ENCODE measurements around the gene EPC1.

EPC1 gene

DNA sequence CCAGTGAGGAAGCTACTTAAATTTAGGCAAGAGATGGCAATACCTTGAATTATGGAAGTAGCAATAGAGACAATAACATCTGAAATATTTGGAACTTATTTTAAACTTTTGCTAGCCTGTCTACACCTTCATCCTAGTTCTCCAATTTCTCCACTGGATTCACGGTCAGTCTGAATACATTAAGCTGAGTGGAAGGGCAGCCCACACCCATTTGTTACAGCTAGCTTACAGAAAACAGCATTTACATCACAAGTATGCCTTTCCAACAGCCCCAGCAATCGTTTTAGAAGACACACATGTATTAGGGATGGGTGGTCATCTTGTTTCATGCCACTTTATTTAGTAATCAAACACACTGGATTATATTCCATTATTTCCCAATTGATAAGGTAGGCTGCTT is 16.7 kb downstream of the EPC1 start:
- DNase-seq = no peak

DNA sequence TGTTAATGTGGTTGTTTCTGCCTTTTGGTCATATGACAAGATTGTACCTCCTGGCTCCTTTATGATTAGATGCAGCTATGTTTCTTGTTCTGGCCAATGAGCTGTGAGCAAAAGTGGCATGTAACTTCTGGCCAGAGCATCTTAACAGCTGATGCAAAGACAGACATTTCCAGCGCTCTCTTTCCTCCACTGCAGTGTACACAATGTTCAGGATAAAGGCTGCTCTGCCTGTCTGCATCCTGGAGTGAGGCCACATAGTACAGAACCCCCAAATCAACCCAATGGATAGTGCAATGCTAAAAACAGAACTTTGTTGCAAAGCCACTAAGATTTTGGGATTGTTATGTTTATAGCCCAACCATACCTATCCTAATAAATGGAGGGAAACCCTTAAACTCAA is 17.9 kb downstream of the EPC1 start:
- no peak for DNase-seq

DNA sequence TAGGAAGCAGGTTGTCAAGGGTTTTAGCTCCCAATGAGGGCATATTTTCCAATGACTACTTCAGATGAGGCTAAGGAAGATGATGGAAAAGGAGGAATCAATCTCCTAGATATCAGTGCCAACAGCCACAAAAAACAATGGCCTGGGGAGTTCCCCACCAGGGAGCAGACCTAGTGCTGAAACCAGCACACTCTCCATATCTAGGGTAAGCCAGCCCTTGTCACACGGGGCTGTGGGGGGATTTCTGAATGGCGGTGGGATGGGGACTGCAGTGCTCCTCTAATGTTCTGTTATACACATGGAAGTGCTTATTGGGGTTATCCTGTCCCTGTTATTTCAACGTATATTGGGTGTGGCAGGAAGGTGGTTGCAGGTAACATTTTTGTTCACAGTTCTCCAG is 18.5 kb downstream of the EPC1 start:
- DNase-seq = no peak

DNA sequence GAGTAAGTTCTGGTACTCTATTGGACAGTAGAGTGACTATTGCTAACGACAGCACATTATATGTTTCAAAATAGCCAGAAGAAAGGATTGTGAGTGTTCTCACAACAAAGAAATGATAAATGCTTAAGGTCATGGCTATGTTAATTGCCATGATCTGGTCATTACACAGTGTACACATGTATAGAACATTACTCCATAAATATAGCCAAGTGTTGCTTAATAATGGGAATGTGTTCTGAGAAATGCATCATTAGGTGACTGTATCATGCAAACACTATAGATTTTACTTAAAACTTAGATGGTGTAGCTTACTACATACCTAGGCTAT is 19.6 kb downstream of the EPC1 start:
- DNase-seq = no peak

DNA sequence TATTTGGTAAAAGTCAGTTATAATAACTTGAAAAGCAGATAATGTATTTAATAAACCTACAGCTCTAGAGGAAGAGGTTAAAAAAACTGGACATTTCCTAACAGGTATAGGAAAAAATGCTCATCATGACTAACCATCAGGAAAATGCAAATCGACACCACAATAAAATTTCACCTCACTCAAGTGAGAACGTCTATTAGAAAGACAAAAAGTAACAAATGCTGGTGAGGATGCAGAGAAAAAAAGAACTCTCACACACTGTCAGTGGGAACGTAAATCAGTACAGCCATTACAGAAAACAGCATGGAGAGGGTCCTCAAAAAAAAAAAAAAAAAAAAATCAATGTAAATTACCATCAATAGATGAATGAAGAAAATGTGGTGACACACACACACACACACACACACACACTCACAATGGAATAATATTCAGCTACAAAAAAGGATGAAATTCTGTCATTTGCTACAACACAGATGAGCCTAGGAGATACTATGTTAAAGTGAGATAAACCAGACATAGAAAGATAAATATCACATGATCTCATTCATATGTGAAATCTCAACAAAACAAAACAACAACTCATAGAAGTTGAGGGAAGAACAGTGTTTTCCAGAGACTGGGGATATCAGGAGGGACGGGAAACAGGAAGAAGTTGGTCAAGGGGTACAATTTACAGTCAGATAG is 20.1 kb downstream of the EPC1 start:
- DNase-seq = no peak

DNA sequence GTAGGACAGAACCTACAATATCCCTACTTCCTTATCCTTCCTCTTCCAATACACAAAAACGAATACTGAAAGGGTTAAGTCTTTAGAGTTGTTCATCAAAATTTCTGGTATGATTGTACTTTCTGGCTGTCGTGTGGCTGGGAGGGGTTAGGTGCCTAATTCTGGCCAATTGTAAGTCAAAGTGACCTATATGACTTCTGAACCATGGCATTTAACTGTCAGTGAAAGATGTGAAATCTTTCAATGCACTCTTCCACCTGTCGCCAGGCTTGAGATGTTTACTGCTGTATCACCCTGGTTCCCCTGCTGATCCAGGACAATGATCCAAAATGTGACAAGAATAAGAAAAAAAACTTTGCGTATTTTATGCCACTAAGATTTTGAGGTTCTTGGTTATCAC is 20.8 kb downstream of the EPC1 start:
- DNase-seq = no peak

DNA sequence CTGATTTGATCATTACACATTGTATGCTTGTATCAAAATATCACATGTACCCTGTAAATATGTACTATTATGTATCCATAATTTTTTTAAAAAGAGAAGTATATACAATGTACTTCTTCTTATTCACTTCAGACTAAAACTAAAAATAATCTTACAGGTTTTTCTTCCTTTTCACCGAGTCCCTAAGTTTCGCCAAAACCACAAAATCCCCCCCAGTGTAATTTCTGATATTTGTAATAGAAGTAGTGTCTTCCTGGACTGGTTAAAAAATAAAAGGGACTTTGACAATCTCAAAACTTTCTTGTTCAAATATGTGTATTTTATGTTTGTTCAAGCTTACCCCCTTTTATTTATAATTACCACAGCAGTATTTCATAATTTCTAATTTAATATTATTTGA is 23.9 kb downstream of the EPC1 start:
- DNase-seq = no peak

DNA sequence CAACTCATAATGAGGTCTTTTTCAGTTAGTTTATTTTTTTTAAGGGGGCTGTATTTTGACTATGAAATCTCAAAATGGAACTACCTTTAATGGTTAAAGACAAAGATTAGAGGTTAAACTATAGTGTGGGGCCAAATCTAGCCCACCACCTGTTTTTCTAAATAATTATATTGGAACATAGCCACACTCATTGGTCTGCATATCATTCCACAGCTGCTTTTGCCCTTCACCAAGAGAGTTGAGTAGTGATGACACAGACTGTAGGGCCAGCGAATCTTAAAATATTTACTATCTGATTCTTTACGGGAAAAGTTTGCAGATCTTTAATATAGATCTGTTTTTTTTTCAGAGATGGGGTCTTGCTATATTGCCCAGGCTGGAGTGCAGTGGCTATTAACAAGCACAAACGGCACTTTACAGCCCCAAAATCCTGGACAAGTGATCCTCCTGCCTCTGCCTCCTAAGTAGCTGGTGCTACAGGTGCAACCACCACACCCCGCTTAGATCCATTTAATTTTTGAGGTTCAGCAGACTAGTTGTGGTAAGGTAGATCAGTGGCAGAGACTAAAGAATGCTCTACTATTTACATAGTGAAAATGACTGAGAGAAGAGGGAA is 25.8 kb downstream of the EPC1 start:
- DNase-seq = no peak

DNA sequence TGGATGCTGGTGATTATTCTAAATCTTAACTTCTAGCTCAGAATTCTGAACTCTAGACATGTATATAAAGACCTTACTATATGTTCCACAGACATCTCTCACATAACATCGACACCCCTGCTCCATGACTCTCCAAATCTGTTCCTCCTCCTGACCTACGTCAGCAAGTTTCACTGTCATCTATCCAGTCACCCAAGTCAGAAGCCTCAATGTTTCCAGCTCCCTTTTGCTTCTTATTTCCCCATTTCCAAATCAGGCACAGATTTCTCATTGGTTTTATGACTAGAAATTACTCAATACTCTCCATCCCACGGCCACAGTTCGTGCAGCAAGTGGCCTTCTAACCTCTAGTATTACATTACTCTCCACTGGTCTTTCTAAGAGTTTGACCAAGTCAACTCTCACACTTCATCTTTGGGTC is 28.5 kb downstream of the EPC1 start:
- no peak for DNase-seq

DNA sequence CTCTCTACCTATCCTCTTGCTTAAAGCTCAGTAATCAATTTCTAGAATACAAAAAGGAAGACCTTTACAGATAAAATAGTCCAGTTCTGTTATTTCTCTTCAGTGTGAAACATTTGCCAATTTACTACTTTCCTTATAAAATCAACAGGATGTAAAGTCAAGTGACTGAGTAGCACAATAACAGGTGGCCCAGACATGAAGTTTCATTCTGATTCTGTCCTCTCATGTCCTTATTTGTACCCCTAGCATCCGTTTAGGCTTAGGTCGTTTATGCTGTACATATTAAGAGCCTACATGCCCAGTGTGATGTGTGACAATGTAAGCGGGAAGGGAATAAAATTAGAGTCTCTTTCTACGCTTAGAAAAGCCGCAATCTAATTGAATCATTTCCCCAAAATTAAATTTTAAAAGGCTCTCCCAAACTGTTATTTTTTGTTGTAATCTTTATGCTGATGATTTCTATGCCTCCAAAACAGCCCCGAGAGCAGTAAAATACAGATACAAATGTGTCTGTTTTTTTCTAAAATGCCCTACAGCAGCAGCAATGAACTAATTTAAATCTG is 29.1 kb downstream of the EPC1 start:
- no peak for DNase-seq

DNA sequence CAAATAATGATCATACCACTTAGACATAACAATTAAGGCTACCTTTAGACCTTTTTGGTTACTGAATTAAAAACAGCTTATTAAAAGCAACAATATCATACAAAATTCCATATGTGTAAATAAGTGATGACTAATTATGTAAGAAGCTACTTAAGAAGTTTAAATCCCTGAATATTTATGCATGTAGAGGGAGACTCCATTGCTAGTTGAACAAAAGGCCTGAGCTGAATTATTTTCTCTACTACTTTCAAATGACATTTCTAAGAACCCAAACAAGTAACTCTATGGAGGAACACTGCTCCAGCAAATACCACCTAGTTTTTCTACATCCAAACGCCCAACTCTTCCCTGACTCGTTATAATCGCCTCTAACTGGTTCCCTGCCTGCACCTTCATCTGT is 31.5 kb downstream of the EPC1 start:
- no peak for DNase-seq

DNA sequence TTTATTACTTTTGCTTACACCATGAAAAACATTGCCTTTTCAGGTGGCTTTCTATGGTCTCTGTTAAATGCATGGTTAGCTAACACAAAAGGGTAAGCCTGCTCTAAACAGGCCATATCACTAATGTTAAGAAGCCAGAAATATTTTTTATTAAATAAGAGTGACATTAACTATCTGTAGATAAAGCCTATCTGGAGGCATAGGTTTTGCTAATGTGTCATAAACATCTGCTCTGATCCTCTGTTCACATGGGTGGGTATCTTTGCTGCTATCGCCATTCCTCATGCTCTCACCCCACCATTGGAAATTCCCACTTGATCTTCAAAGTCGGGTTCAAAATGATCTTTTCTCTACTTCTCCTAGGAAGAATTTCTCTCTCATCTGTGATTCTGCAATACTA is 32.4 kb downstream of the EPC1 start:
- DNase-seq = no peak

DNA sequence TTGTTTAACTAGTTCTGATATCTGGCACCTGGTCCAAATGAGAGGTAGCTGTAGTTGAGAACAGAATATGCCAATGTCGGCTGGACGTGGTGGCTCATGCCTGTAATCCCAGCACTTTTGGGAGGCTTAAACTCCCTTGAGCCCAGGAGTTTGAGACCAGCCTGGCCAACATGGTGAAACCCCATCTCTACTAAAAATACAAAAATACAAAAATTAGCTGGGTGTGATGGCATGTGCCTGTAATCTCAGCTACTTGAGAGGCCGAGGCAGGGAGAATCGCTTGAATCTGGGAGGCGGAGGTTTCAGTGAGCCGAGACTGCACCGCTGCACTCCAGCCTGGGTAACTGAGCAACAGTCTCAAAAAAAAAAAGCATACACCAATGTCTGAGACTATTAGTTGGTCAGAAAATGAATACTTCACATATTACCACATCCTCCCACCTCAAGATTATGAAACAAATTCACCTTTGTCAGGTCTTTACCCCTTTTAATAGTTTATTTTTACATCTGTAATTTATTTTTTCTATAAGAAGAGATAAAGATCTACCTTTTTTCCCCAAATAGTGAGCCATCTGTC is 38.8 kb downstream of the EPC1 start:
- DNase-seq = no peak

DNA sequence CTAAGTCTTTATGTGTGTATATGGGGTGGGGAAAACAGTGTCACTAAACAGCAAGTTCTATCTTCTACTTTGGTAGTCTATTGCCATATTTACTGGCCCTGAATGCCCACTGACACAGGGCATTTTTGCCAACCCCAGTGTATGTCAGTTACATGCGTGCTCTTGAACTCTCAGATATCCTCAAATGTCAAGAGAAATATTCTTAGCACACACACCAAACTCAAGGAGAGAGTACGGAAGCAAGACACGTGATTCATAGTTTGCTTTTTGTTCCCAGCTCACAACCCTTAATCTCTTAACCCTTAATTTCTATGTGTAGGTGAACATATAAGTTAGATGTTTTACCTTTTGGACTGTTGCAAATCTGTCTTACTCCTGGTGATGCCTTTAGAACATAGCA is 39.3 kb downstream of the EPC1 start:
- no peak for DNase-seq

DNA sequence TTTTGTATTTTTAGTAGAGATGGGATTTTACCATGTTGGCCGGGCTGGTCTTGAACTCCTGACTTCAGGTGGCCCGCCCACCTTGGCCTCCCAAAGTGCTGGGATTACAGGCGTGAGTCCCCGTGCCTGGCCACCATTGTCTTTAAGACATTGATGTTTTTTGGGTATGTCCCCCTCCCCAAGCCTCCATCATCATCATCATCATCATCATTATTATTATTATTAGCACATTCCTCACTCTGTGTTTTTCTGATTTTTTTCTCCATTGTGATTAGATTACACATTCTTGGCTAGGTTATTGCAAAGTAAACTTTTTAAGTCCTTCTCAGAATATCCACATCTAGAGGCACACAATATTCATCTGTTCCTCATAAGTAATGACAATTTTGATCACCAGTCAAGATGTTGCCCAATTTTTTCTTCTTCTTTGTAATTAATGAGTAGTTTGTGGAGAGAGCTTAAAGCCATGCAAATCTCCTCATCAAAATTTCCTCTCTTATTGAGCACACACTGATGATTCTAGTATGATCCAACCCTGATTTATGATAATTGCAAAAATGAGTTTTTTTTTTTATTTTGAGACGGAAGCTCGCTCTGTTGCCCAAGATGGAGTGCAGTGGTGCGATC is 47.5 kb downstream of the EPC1 start:
- DNase-seq = no peak

DNA sequence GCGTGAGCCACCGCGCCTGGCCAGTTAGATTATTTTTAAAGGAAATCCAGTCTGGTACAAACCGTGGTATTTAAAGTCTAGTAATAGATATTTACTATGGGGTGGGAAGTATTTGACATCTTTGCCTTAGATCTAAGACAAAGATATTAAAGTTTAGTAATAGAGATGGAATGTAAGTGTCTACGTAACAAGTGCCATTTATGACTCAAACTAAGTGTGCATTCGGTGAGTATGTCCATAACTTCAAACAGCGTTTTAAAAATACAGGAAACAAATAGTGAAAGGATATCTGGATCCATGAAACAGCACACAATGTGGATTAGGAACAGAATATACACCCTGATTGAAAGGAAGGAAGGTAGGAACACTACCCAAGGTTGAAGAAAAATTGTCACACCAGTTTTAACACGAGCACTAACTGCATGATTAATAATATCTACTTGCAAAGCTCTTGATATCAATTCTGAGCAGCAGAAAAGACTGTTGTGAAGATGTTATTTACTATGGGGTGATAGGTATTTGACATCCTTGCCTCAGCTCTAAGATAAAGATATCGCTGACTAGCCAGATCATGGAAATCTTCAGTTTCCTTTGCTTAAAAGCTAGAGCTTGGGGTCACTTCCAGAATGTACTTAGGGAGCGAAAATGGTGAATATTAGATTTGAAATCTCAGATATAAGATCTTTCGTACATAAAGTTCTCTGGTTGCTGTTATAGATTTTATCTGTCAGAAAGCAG is 48.7 kb downstream of the EPC1 start:
- DNase-seq = no peak

DNA sequence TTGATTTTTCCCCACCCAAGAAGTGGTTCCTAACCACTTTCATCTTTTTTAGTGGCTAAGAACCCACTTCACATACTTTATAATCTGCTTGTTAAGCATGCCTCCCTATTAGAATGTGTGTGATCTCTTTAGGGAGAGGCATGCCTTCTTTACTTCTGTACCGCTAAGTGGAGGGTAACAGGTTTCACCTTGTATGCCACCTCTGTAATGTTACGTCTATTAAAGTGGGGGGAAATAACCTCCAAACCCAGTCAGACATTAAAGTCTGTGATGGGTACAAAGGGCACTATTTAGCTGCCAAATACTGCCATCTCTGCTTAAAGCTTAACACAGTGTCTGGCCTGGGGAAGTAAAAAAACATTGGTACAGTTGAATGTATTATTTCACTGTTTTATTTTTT is 51.9 kb downstream of the EPC1 start:
- no peak for DNase-seq

DNA sequence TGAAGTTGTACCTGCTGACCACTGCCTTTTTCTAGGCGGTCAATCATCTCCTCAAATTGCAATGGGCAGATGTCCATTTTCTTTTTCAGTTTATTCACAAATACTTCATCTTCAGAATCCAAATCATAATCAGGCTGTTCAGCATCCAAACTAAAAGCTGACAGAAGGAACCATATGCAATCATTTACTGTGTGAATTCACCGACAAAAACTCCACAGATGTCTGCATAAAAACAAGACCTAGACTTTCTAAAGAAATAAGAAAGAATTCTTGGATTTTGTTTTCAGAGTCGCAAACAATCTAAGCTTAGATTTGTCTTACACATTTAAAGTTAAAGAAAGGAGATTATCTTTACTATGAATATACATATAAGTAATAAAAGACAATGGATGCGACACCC is 53.4 kb downstream of the EPC1 start:
- no peak for DNase-seq

DNA sequence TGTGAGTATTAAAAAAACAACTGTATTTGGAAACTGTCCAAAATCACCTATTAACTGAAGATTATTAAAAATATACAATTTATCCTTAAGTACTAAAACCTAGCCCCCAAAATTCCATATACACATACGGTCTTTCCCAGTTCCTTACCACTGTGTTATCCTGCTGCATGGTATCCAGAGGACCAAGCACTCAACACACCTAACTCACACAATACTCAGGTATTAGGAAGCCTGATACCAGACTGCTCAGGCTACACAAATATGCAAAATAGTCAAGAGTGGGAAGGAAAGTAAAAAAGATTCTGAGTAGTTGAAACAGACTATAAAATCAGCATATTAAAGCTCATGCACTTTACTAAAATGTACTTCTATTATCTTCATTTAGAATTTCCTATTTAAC is 67.2 kb downstream of the EPC1 start:
- no peak for DNase-seq

DNA sequence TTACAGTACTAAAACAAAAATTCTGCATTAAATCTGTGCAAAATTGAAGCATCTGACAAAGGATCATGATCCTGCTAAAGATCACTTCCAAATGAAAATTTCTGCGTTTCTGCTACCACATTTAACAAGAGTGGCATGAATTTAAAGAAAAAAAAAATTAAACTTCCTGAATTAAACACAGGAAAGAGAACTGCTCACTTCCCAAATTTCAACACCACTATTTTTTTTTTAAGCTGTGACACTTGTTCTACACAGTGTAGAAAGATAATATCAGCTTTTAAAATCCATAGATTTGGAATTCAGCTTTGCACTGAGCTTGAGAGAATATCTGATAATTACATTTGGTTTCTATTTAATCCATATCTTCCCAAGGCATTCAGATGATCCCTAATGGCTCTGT is 73.6 kb downstream of the EPC1 start:
- no peak for DNase-seq

DNA sequence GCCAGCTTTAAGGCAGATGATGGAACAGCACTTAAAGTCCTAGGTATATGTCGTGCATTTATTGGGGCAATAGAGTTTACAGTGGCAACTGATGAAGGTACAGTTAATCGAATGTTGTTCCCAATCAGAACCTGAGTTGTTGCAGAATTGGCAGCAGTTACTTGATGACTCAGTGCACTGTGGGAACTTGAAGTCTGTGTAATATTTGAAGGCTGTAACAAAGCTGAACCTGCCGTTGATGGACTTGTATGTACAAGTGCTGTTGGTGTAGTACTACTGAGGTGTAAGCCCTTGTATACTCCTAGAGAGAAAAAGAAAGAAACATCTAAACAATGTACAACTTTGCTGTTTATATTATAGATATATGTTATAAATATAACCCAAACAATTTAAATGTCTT is 75.3 kb downstream of the EPC1 start:
- DNase-seq = no peak

DNA sequence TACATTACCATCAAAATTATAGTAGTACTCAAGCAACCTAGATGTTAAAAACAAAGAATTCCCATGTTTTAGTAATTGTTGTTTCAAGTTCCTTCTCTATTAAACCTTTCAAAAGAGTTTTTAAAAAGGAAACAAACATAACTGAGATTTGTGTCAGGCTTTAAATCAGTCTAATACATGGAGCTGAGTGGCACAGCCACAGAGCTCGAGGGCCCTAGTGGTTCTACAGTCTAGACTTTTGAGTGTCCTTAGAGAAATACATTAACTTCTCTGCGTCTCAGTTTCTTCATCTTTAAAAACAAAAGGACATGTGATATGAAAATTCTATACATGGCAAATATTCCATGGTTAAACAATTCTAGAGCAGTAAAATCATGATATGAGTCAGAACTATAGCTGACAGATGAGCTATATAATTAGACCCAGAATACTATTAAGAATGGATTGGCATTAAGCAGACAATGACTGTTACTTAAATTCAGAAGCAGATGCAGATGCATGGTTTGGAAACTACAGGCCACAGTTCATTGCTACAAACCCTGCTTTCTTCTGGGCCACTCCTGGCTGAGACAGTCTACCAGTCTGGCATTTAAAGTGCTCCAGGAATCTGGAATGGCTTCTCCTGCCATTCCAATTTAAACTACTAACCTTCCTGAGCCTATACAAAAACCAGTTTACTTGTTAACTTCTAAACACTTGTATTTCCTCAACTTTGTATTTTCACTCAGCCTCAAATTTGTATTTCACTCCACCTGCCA is 77.4 kb downstream of the EPC1 start:
- DNase-seq = no peak

DNA sequence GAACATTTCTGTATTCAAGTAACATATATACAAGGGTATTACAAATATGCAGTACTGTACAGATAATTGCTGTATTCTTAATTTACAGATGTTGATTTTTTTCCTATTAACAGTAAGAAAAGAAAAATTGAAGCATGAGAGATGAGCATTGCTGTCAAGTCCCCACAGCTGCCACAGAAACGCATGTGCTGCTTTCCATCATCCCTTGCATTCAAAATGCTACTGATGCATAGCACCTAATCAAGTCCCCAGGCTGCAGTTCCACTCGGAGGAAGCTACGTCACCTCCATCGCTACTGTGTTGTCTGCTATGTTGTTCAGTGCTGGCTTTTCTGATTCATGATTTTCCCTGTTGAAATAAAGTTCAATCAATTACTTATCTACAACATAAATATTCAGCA is 78.2 kb downstream of the EPC1 start:
- no peak for DNase-seq

Measured in cortex of kidney (tissue), 1 donor.